HG03280 (cell line): ENCODE data around the gene VEGFA.

Experiments
- ATAC-seq: cut with Tn5 transposase; IDR thresholded peaks from one replicate; pipeline ENCODE4 v1.9.1; 2021; ENCODE audit warnings: mild to moderate bottlenecking, moderate library complexity; ENCODE audit not compliant: unreplicated experiment

The VEGFA gene

DNA sequence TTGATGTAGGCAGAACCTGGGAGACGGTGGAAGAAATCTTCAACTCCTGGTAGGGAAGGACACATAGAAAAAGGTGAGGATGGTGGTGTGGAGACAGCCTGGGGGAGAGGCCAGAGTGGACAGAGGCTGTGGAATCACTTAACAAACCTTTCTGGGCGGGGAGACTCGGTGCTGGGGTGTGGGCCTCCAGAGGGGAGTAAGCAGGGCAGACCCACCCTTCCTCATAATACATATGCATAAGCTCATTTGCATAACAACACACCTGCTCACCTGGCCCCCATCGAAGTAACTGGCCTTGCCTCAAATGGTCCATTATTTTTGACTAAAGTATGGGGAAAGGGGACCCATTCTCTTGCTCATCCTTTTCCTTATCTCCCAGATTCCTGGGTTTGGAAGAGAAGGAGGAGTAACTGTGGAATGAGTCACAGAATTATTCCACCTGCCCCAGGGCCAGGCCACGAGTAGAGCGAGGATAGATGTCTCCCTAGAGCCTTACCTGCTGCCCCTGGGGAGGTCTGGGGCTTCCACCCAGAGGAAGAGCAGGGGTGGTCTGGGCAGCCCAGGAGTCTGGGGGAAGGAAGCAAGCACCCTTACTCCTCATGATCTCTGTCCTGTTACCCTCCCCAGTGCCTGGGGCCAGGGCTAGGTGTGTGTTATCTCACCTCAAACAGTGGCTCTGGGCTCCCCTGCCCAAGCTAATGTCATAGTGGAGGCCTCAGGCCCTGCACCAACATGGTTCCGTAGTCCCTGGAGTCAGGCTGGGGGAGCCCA, 10.7 kb upstream of the VEGFA start:
- no peak for ATAC-seq

DNA sequence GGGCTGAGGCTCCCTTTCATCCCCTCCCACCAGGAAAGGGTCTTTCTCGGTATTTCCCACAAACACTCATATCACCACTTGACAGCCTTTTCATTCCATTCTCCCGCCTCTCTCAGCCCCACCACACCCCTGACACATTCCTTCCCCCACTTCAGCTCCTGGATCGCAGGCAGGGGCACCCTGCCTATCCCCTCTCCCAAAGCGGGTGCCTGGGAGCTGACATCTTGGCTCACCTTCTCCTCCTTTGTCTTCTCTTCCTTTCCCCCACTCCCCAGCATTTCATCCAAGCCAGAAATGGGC, 10.2 kb upstream of the VEGFA start:
- no peak for ATAC-seq

DNA sequence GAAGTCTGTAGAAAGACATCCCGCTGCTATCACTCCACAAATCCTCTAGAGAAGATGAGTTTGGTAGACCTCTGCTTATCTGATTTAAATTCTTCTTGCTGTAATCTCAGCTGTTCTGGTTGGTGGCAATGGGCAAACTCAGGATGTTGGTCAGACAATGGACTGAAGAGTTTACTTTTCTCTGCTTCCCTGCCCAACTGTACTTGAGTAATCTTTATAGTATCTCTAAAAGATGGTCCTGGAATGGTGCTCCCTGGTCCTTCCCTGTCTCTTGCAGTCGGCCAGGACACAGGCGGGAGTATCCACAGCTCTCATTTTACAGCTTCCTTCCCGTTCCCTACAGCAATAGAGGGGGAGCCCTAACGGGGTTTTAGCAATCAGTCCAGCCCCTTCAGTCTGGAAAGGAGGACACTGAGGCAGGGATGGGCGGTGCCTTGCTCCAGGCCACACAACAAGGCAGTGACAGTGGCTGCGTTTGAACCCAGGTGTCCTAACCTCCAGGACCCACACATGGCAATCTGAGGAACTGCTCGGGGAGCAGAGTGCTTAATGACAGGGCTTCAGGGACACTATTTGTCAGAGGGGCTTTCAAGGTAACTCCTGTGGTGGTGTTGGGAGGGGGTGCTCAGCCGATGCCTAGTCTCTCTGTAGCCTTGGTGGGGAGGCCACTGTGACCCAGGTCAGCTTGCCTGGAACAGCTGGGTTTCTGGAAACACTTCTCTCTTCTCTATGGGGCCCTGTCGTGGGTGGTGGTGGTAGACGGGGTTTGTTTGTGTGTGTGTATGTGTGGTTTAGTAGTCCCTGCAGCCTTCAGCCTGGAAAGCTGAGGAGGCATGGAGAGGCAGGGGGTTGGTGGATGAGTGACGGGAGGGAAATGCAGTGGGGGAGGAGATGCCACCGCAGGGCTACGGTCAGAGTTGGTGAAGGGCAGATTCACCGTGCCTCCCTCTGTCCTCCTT, 9.5 kb upstream of the VEGFA start:
- ATAC-seq, result no peak

DNA sequence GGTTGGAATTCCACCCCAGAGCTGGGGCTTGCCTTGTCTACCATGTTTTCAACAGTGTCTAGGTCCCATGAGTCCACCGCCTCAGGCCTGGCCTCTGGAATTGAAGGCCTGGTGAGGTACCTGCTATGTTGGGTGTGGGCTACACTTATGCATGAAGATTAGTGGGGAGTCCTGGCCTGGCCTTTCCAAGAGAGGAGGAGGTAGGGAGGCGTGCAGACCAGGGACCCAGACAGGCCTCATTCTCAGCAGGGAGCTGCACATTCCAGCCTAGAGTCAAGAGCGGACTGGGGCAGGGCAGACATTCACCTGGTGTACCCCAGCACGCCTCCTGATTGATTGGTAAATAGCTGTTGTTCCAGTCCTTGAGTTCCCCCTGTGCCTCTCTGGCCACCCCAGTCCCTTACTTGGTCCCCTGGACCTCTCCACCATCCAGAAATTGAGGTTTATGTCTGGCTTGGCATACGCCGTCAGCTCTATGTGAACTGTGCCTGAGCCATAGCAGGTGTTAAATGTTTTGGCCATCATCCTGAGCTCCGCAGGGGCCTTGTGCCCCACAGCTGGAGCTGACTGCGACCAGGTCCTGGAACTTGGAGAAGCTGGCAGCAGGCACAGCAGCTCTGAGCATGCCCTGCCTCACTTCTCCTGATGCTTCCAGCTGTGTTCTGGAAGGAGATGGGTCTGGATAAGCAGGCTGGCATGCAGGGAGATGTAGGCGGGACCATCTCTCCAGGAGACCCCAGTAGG, 8.2 kb upstream of the VEGFA start:
- no peak for ATAC-seq

DNA sequence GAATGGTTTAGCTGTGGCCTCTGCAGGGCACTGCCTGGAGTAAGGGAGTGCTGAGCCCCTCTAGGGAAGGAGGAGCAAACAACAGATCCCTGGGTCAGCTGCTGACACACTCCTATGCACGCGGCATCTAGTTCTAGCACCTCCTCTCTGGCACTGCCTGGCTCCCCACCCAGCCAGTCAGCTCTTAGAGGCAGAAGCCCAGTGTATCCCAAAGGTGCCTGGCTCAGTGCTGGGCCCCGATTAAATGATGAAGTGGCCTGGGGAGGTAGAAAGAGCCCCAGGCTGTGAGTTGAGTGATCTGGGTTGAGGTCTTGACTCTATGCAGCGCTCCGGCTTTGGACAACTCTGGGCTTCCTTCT, 7.6 kb upstream of the VEGFA start:
- no peak for ATAC-seq

DNA sequence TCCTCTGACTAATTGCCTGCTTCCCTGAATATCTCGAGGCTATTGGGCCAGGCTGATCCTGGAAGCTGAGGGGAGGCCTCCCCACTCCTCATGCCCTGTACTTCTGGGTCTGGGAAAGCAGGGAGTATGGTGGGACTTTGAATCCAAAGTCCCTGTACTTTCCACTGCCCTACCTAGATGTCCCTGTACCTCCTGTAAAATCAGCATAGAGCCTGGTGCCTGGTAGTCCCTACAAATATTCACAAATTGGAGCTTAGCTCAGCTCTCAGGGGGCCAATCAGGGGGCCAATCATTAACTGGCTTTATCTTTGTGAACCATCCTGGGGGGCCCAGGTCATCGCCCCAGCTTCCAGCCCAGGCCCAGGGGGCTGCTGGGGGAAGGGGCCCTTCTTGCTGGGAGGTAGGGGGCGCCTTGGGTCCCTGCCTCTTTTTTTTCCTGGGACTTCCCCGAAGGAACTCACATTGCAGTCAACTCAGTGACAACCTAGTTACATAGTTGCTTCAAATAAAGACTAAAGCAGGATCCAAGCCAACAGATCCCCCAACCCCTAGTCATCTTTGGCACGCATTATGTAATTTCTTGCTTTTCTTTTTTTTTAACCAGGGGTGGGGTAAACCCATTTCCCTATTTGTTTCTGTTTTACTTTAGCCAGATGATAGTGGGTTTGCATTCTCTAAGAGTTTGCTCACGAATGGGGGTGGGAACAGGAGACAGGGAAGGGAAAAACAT, 6.9 kb upstream of the VEGFA start:
- ATAC-seq, result no peak

DNA sequence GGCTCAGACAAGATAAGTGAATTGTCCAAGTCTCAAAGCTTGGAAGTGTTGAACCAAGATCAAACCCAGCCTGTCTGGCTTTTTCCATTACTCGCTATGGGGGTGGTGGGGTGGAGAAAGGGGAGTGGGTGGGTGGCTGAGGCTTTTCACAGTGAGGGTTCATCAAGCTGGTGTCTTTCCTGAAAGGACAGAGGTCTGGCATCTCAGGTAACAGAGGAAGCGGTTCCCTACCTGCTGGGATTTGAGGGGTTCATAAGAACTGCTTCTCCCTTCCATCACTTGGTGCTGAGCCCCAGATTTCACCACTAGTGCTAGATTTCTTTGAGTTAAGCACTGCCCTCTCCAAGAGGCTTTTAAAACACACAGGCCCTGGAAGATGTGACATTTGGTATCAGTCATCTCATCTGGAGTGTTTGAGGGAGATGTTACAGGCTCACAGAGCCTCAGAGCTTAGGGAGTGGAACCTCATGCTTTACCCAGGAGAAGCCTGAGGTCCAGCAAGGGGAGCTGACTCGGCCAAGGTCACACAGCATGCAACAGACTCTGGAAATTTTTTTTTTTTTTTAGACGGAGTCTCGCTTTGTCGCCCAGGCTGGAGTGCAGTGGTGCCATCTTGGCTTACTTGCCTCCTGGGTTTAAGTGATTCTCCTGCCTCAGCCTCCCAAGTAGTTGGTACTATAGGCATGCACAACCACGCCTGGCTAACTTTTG, 6.0 kb upstream of the VEGFA start:
- no peak for ATAC-seq

DNA sequence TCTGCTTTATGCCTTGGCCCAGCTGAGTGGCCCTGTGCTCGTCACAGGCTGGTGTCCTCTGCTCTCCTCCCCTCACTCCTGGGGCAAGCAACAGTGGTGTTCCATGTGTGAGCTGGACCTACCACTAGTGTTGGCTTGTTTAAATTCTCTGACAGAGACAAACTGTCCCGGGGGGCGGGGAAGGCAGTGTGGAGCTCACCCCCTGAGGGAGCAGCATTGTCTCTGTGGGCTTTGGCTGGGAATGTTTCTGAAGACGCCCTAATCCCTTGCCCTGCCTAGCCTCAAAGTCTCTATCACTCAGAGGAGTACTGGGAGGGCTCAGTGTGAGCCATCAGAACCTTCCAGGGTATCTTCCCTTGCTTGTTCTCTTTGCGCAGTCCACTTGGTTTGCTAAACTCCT, 5.2 kb upstream of the VEGFA start:
- no peak for ATAC-seq

DNA sequence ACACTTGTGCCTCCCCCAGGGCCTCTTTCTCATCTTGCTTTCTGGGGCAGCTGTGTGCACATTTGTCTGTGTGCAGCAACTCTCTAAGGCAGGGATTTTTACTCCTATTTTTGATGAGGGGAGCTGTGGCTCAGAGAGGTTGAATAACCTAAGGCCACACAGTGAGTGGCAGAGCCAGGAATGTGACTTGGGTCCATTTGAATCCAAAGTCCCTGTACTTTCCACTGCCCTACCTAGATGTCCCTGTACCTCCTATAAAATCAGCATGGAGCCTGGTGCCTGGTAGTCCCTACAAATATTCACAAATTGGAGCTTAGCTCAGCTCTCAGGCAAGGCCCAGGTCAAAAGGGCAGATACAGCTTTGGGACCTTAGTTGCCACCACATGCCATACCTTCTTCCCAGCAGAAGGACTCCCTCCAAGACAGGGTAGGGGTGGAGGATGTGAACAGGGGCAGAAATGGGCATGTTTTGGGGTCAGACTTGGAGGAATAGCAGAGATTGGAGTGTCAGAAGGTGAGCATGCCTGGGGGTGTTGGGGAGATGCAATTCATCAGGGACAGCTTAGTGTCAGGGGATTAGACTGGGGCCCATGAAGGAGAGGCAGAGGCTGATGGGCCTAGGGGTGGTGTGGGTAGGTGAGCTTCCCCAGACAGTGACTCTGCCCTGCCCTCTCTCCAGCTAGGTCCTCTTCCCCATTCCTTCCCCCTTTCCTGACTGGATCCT, 4.1 kb upstream of the VEGFA start:
- no peak for ATAC-seq

DNA sequence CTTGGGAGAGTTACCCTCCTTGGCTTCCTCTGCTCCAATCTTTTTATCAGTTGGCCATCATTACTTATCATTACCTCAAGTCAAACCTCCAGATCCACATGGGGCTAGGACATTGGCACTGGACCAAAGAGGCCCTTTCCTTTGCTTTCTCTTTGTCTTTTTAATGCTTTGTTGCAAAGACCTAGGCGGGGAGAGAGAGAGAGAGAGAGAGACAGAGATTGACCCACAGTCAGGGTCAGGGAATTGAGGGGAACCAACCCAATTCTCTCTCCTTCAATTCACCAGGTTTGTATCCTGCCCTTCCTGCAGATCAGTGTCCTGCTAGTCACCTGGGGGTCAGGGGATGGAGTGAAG, 3.5 kb upstream of the VEGFA start:
- no peak for ATAC-seq

DNA sequence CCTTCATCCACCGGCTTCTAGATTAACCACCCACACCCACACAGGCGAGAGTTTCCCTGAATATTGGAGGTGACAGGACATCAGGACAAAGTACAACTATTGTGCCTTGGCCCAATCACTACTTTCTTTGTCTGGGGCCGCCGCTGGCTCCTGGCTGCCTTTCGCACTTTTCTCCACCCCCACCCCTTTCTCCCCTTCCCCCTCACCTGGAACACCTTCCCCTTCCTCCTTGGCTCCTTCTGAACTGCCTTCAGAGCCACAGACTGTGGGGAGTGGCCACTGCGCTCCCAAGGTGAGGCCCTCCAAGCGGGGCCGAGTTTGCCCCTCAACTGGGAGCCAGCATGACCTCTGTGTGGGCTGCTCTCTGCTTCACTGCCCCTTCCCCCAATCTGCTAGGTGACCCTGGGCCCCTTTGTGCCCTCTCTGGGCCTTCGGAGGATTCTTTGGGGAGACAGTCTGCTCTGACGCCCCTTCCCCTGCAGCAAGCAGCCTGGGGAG, 3.0 kb upstream of the VEGFA start:
- ATAC-seq, result no peak

DNA sequence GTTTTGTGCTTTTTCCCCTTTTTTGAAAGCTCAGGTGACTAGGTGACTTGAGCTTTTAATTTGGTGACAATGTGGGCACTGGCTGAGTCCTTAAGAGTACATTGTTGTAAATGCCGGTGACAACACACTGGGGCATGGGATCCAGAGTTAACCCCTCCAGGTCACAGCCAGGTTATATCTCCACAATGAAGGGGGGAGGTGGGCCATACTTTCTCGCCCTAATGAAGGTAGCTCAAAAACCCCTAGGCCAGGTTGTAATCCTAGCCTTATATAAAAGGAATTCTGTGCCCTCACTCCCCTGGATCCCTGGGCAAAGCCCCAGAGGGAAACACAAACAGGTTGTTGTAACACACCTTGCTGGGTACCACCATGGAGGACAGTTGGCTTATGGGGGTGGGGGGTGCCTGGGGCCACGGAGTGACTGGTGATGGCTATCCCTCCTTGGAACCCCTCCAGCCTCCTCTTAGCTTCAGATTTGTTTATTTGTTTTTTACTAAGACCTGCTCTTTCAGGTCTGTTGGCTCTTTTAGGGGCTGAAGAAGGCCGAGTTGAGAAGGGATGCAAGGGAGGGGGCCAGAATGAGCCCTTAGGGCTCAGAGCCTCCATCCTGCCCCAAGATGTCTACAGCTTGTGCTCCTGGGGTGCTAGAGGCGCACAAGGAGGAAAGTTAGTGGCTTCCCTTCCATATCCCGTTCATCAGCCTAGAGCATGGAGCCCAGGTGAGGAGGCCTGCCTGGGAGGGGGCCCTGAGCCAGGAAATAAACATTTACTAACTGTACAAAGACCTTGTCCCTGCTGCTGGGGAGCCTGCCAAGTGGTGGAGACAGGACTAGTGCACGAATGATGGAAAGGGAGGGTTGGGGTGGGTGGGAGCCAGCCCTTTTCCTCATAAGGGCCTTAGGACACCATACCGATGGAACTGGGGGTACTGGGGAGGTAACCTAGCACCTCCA, 2.2 kb upstream of the VEGFA start:
- no peak for ATAC-seq

DNA sequence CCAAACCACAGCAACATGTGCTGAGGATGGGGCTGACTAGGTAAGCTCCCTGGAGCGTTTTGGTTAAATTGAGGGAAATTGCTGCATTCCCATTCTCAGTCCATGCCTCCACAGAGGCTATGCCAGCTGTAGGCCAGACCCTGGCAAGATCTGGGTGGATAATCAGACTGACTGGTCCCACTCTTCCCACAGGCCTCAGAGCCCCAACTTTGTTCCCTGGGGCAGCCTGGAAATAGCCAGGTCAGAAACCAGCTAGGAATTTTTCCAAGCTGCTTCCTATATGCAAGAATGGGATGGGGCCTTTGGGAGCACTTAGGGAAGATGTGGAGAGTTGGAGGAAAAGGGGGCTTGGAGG, 1.5 kb upstream of the VEGFA start:
- no peak for ATAC-seq

DNA sequence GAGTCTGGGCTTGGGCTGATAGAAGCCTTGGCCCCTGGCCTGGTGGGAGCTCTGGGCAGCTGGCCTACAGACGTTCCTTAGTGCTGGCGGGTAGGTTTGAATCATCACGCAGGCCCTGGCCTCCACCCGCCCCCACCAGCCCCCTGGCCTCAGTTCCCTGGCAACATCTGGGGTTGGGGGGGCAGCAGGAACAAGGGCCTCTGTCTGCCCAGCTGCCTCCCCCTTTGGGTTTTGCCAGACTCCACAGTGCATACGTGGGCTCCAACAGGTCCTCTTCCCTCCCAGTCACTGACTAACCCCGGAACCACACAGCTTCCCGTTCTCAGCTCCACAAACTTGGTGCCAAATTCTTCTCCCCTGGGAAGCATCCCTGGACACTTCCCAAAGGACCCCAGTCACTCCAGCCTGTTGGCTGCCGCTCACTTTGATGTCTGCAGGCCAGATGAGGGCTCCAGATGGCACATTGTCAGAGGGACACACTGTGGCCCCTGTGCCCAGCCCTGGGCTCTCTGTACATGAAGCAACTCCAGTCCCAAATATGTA, 957 bp upstream of the VEGFA start:
- no peak for ATAC-seq

DNA sequence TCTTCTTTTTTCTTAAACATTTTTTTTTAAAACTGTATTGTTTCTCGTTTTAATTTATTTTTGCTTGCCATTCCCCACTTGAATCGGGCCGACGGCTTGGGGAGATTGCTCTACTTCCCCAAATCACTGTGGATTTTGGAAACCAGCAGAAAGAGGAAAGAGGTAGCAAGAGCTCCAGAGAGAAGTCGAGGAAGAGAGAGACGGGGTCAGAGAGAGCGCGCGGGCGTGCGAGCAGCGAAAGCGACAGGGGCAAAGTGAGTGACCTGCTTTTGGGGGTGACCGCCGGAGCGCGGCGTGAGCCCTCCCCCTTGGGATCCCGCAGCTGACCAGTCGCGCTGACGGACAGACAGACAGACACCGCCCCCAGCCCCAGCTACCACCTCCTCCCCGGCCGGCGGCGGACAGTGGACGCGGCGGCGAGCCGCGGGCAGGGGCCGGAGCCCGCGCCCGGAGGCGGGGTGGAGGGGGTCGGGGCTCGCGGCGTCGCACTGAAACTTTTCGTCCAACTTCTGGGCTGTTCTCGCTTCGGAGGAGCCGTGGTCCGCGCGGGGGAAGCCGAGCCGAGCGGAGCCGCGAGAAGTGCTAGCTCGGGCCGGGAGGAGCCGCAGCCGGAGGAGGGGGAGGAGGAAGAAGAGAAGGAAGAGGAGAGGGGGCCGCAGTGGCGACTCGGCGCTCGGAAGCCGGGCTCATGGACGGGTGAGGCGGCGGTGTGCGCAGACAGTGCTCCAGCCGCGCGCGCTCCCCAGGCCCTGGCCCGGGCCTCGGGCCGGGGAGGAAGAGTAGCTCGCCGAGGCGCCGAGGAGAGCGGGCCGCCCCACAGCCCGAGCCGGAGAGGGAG, 580 bp downstream of the VEGFA start:
- ATAC-seq, result no peak

DNA sequence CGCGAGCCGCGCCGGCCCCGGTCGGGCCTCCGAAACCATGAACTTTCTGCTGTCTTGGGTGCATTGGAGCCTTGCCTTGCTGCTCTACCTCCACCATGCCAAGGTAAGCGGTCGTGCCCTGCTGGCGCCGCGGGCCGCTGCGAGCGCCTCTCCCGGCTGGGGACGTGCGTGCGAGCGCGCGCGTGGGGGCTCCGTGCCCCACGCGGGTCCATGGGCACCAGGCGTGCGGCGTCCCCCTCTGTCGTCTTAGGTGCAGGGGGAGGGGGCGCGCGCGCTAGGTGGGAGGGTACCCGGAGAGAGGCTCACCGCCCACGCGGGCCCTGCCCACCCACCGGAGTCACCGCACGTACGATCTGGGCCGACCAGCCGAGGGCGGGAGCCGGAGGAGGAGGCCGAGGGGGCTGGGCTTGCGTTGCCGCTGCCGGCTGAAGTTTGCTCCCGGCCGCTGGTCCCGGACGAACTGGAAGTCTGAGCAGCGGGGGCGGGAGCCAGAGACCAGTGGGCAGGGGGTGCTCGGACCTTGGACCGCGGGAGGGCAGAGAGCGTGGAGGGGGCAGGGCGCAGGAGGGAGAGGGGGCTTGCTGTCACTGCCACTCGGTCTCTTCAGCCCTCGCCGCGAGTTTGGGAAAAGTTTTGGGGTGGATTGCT, 1.3 kb downstream of the VEGFA start:
- no peak for ATAC-seq
